Measurements from ENCODE around the gene TMEM41A.

Gene TMEM41A

GRCh38 chr3:185498503-185499396 lies at the start of gene TMEM41A:
Gene TMEM41A, minus strand, starts transcription at chr3:185499035. Its CDS starts 74 bp downstream, at chr3:185498961.
- Mint-ChIP-seq H3K36me3 (ENCODE audit: low read depth) (peaks cover 19% of the 10 kb centered on the region), H3K4me1 (ENCODE audit: low read depth) (peaks cover 10% of the 10 kb centered on the region), H3K27me3 (ENCODE audit: low read depth) (peaks cover 5% of the 10 kb centered on the region), H3K27ac (peak within 1 kb of the TSS; percentile 94), H3K4me3 (peak within 1 kb of the TSS; percentile 97), H3K9me3 (no peaks in the 10 kb centered on the region)
- peak; percentile 89 for DNase-seq (ENCODE audit: low spot score)

- no peak overlapping the region for H3K27ac Mint-ChIP-seq
- peaks cover 3% of the 10 kb centered on the region for H3K36me3 Mint-ChIP-seq (ENCODE audit: low read depth)
Observed at GRCh38 chr3:185540695-185541094, 41.9 kb upstream of the TMEM41A start.

GRCh38 chr3:185539934-185540333 lies 41.1 kb upstream of the TMEM41A start:
- Mint-ChIP-seq H3K36me3 (ENCODE audit: low read depth) (peaks cover 3% of the 10 kb centered on the region), H3K9me3 (peaks cover 5% of the 10 kb centered on the region), H3K4me1 (ENCODE audit: low read depth) (peaks cover 10% of the 10 kb centered on the region), H3K27ac (no peak overlapping the region), H3K27me3 (ENCODE audit: low read depth) (peaks cover 1% of the 10 kb centered on the region), H3K4me3 (no peak overlapping the region)
- no peak for DNase-seq (ENCODE audit: low spot score)

More at GRCh38 chr3:185540695-185541094, 41.9 kb upstream of the TMEM41A start:
- no peak for DNase-seq (ENCODE audit: low spot score)
- Mint-ChIP-seq H3K9me3 (peaks cover 5% of the 10 kb centered on the region), H3K4me1 (ENCODE audit: low read depth) (peaks cover 10% of the 10 kb centered on the region), H3K4me3 (no peak overlapping the region), H3K27me3 (ENCODE audit: low read depth) (peaks cover 1% of the 10 kb centered on the region)

GRCh38 chr3:185537369-185537970 lies 38.6 kb upstream of the TMEM41A start:
- H3K27ac Mint-ChIP-seq = peak overlapping the region; percentile 84
- peaks cover 5% of the 10 kb centered on the region for H3K9me3 Mint-ChIP-seq
- peaks cover 3% of the 10 kb centered on the region for H3K36me3 Mint-ChIP-seq (ENCODE audit: low read depth)
- DNase-seq (ENCODE audit: low spot score) = peak; percentile 54
- H3K4me1 Mint-ChIP-seq (ENCODE audit: low read depth) = peaks cover 9% of the 10 kb centered on the region
- H3K27me3 Mint-ChIP-seq (ENCODE audit: low read depth) = peaks cover 1% of the 10 kb centered on the region
- peak overlapping the region; percentile 68 for H3K4me3 Mint-ChIP-seq

- no peak overlapping the region for H3K27ac Mint-ChIP-seq
- H3K4me3 Mint-ChIP-seq = no peak overlapping the region
- no peak for DNase-seq (ENCODE audit: low spot score)
- H3K27me3 Mint-ChIP-seq (ENCODE audit: low read depth) = no peaks in the 10 kb centered on the region
- H3K36me3 Mint-ChIP-seq (ENCODE audit: low read depth) = peaks cover 3% of the 10 kb centered on the region
- peaks cover 5% of the 10 kb centered on the region for H3K9me3 Mint-ChIP-seq
- H3K4me1 Mint-ChIP-seq (ENCODE audit: low read depth) = peaks cover 7% of the 10 kb centered on the region
Observed at GRCh38 chr3:185534511-185534910, 35.7 kb upstream of the TMEM41A start.

GRCh38 chr3:185532901-185533300 lies 34.1 kb upstream of the TMEM41A start:
- Mint-ChIP-seq H3K36me3 (ENCODE audit: low read depth) (peaks cover 3% of the 10 kb centered on the region), H3K27me3 (ENCODE audit: low read depth) (no peaks in the 10 kb centered on the region), H3K4me3 (no peak overlapping the region), H3K4me1 (ENCODE audit: low read depth) (peaks cover 7% of the 10 kb centered on the region), H3K9me3 (peaks cover 5% of the 10 kb centered on the region), H3K27ac (no peak overlapping the region)
- DNase-seq (ENCODE audit: low spot score) = no peak

GRCh38 chr3:185530856-185531255 lies 32.0 kb upstream of the TMEM41A start:
- Mint-ChIP-seq H3K4me3 (no peak overlapping the region), H3K36me3 (ENCODE audit: low read depth) (no peaks in the 10 kb centered on the region), H3K9me3 (no peaks in the 10 kb centered on the region), H3K27me3 (ENCODE audit: low read depth) (no peaks in the 10 kb centered on the region), H3K4me1 (ENCODE audit: low read depth) (no peaks in the 10 kb centered on the region), H3K27ac (no peak overlapping the region)
- no peak for DNase-seq (ENCODE audit: low spot score)

- no peak overlapping the region for H3K4me3 Mint-ChIP-seq
- H3K27me3 Mint-ChIP-seq (ENCODE audit: low read depth) = peaks cover 2% of the 10 kb centered on the region
- no peaks in the 10 kb centered on the region for H3K4me1 Mint-ChIP-seq (ENCODE audit: low read depth)
- DNase-seq (ENCODE audit: low spot score) = no peak
- no peaks in the 10 kb centered on the region for H3K9me3 Mint-ChIP-seq
- H3K27ac Mint-ChIP-seq = no peak overlapping the region
- H3K36me3 Mint-ChIP-seq (ENCODE audit: low read depth) = no peaks in the 10 kb centered on the region
Observed at GRCh38 chr3:185528532-185528931, 29.7 kb upstream of the TMEM41A start.

GRCh38 chr3:185527364-185527763 lies 28.5 kb upstream of the TMEM41A start:
- Mint-ChIP-seq H3K27me3 (ENCODE audit: low read depth) (peaks cover 3% of the 10 kb centered on the region), H3K4me1 (ENCODE audit: low read depth) (no peaks in the 10 kb centered on the region), H3K9me3 (no peaks in the 10 kb centered on the region), H3K27ac (no peak overlapping the region), H3K36me3 (ENCODE audit: low read depth) (no peaks in the 10 kb centered on the region), H3K4me3 (no peak overlapping the region)
- DNase-seq (ENCODE audit: low spot score) = no peak

GRCh38 chr3:185526349-185526951 lies 27.6 kb upstream of the TMEM41A start:
- H3K36me3 Mint-ChIP-seq (ENCODE audit: low read depth) = no peaks in the 10 kb centered on the region
- H3K9me3 Mint-ChIP-seq = no peaks in the 10 kb centered on the region
- H3K4me3 Mint-ChIP-seq = no peak overlapping the region
- H3K27me3 Mint-ChIP-seq (ENCODE audit: low read depth) = peaks cover 7% of the 10 kb centered on the region
- H3K4me1 Mint-ChIP-seq (ENCODE audit: low read depth) = no peaks in the 10 kb centered on the region
- no peak overlapping the region for H3K27ac Mint-ChIP-seq
- DNase-seq (ENCODE audit: low spot score) = no peak

- Mint-ChIP-seq H3K4me1 (ENCODE audit: low read depth) (no peaks in the 10 kb centered on the region), H3K27me3 (ENCODE audit: low read depth) (peaks cover 7% of the 10 kb centered on the region), H3K4me3 (no peak overlapping the region), H3K9me3 (no peaks in the 10 kb centered on the region), H3K36me3 (ENCODE audit: low read depth) (no peaks in the 10 kb centered on the region), H3K27ac (no peak overlapping the region)
- no peak for DNase-seq (ENCODE audit: low spot score)
Observed at GRCh38 chr3:185521349-185522138, 22.7 kb upstream of the TMEM41A start.

GRCh38 chr3:185519021-185519420 lies 20.2 kb upstream of the TMEM41A start:
- H3K4me1 Mint-ChIP-seq (ENCODE audit: low read depth) = no peaks in the 10 kb centered on the region
- H3K27ac Mint-ChIP-seq = no peak overlapping the region
- H3K9me3 Mint-ChIP-seq = no peaks in the 10 kb centered on the region
- H3K36me3 Mint-ChIP-seq (ENCODE audit: low read depth) = no peaks in the 10 kb centered on the region
- H3K4me3 Mint-ChIP-seq = no peak overlapping the region
- DNase-seq (ENCODE audit: low spot score) = no peak
- peaks cover 12% of the 10 kb centered on the region for H3K27me3 Mint-ChIP-seq (ENCODE audit: low read depth)

GRCh38 chr3:185517387-185518130 lies 18.7 kb upstream of the TMEM41A start:
- no peak overlapping the region for H3K4me3 Mint-ChIP-seq
- DNase-seq (ENCODE audit: low spot score) = no peak
- H3K27me3 Mint-ChIP-seq (ENCODE audit: low read depth) = peaks cover 11% of the 10 kb centered on the region
- no peak overlapping the region for H3K27ac Mint-ChIP-seq
- H3K9me3 Mint-ChIP-seq = no peaks in the 10 kb centered on the region
- no peaks in the 10 kb centered on the region for H3K4me1 Mint-ChIP-seq (ENCODE audit: low read depth)
- no peaks in the 10 kb centered on the region for H3K36me3 Mint-ChIP-seq (ENCODE audit: low read depth)

Data from T-helper 2 cell treated with Interferon-gamma antibody and Interleukin-4, amounts not matched to agents 5 μg/mL and 100 μg/mL, for 36 hours (primary cell).